Psoas muscle (tissue), 8 donors: Measurements from ENCODE around the gene DIDO1. TPM values are rescaled to one million over a fixed set of nuclear protein-coding genes. Genes with fewer than 3 reads are reported as not detected.
A peak's percentile ranks its signal among the peaks of the same experiment; 100 is the strongest.

Source experiments
- ATAC-seq, 4 donors: fragments of 200-7000 bp; cut with Tn5 transposase; one replicate each; pipeline ENCODE4 v1.9.1; 2020; ENCODE audit warnings: moderate library complexity in 3 of 4, mild to moderate bottlenecking in 2 of 4
- DNase-seq, 2 donors: peaks; one replicate each; pipeline ENCODE4 v3.0.0-alpha.2; 2020
- H3K27ac ChIP-seq: fragments of 200-600 bp; one replicate; pipeline ENCODE4 v1.8.0; 2022
- H3K27me3 ChIP-seq, 3 donors: fragments of 200-600 bp in 1 of 3; one replicate each; pipeline versions ENCODE4 v1.6.1 to v1.8.0; 2013 to 2022; ENCODE audit warnings: low read length in 2 of 3, mild to moderate bottlenecking in 2 of 3, moderate library complexity in 1 of 3; ENCODE audit not compliant: insufficient read depth in 3 of 3
- H3K36me3 ChIP-seq, 2 donors: fragments of 200-600 bp in 1 of 2; one replicate each; pipeline versions ENCODE4 v1.6.1 to v1.8.0; 2013 to 2022; ENCODE audit warnings: low read depth in 1 of 2, mild to moderate bottlenecking in 1 of 2, moderate library complexity in 1 of 2; ENCODE audit not compliant: insufficient read depth in 1 of 2
- H3K4me1 ChIP-seq: fragments of 200-600 bp; one replicate; pipeline ENCODE4 v1.8.0; 2022
- H3K4me3 ChIP-seq: fragments of 200-600 bp; one replicate; pipeline ENCODE4 v1.8.0; 2022; ENCODE audit warnings: mild to moderate bottlenecking
- H3K9me3 ChIP-seq: fragments of 200-600 bp; one replicate; pipeline ENCODE4 v1.8.0; 2022
- WGBS, 3 donors: extraction: QIAGEN DNeasy Blood & Tissue Kit; methylation state at CpG; one replicate each; pipeline versions ENCODE4 v1.1.6 to v1.1.7; 2013; 5-methylcytosine and 5-hydroxymethylcytosine counted together
- intact Hi-C, 2 donors: fragments of 100-400 bp; cut with DNase I; formaldehyde crosslinking; loops; one replicate each; pipeline versions ENCODE4 v1.11.0 to v1.14.2; 2022
- polyA plus RNA-seq, 3 donors: library from polyadenylated mRNA; stranded (reverse); fragments of 200-250 nt; gene quantifications; one replicate each; pipeline ENCODE4 v1.2.3, GENCODE V29; 2013
- total RNA-seq, 4 donors: library from RNA; stranded (reverse); fragmentation: NEBNext Ultra II Directional in 2 of 4; extraction: Animal tissue kit (Norgen Biotek cat#: 25700) in 2 of 4; gene quantifications; one replicate each; pipeline versions ENCODE4 v1.2.1 to v1.2.4, GENCODE V29; 2021 to 2023
- TF ChIP-seq, protein P1 (sequence below): fragments of 200-600 bp; IDR thresholded peaks from one replicate; pipeline ENCODE4 v1.8.0; 2022; ENCODE audit warnings: antibody characterized with exemption
- donor health status: healthy with polysubstance abuse.
- donor health status: DM: no; HTN: no; CAD: no; lungs with moderate emphysema.
- donor health status: Bipolar disorder and iron deficiency.
- donor health status: healthy.
- donor health status: DM: yes; HTN: yes; CAD: no.
- donor health status: DM: no; HTN: no; CAD: no.
- donor health status: DM: no; HTN: no; CAD: no.
- donor health status: DM: yes; HTN: yes; CAD: no.

Gene DIDO1
- total and polyA plus RNA-seq, 7 donors, result 10.0 to 32.4 (median 23.9) TPM

DNA sequence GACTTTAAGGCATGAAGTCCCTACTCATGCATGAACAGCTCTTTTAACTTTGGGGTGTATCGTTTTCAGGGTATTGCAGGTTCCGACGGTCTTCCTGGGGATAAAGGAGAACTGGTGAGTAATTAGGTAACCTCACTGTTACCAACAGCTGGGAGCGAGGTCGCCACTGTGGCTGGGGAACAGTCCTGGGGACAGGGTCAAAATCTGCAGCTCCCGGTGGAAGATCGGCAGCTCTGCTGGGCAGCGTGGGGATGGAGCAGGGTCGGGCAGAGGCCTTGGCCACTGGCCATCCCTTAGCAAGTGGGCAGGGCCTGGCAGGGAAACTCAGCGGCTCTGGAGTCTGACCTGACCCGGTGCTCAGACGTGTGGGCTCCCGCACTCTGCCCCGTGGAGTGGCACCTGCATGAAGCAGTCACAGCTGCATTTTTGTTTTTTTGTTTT, 93.3 kb downstream of the DIDO1 start:
- DNase-seq (no peak), ATAC-seq (no peak)
- TF ChIP-seq, protein P1, sequence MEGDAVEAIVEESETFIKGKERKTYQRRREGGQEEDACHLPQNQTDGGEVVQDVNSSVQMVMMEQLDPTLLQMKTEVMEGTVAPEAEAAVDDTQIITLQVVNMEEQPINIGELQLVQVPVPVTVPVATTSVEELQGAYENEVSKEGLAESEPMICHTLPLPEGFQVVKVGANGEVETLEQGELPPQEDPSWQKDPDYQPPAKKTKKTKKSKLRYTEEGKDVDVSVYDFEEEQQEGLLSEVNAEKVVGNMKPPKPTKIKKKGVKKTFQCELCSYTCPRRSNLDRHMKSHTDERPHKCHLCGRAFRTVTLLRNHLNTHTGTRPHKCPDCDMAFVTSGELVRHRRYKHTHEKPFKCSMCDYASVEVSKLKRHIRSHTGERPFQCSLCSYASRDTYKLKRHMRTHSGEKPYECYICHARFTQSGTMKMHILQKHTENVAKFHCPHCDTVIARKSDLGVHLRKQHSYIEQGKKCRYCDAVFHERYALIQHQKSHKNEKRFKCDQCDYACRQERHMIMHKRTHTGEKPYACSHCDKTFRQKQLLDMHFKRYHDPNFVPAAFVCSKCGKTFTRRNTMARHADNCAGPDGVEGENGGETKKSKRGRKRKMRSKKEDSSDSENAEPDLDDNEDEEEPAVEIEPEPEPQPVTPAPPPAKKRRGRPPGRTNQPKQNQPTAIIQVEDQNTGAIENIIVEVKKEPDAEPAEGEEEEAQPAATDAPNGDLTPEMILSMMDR, result no peak

DNA sequence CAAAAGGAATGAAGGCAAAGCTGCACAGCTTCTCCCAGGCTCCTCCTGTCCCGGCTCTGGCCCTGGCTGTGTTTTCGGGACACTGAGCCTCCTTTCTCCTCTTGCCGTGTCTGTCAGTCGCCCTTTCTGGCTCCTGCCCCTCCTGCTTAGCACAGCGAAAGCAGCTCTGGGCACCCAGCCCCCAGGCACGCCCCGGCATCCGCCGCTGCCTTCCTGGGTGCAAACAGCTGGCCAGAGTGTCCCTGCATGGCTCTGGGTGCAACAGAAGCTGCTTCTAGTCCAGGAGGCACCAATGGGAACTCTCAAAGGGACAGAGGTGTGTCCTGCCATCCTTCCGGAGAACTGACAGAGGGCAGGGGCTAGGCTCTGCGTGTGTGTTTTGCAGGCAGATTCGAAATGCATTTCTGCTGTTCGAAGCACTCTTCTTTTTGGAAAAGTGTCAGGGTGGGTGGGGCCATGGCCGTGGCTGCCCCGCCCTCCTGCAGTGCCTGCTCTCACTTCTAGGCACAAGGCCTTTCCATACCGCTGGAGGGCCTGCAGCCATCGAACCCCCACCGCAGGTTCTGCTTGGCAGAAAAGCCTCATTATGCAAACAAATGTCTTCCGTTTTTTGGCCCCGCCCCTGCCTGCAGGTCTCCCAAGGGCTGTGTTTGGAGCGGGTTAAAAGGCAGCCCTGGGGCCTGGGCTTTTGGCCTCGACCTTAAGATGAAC, 93.9 kb downstream of the DIDO1 start:
- peaks cover 0 to 30% (median 9%) of the 10 kb centered on the region in 3 donors for H3K27me3 ChIP-seq
- H3K27ac ChIP-seq, result no peak overlapping the region
- H3K4me3 ChIP-seq, result no peak overlapping the region
- intact Hi-C loops, result no loop called here
- no peaks in the 10 kb centered on the region for H3K9me3 ChIP-seq
- H3K4me1 ChIP-seq, result no peaks in the 10 kb centered on the region
- TF ChIP-seq, protein P1, result no peak
- DNase-seq, result peak in 1 of 2 donors; percentile 57
- WGBS, 3 donors, result 29 to 42% (median 38%) methylated on average over 18 to 22 of the region's 22 CpGs
- no peaks in the 10 kb centered on the region for H3K36me3 ChIP-seq
- ATAC-seq, result peak in 1 of 4 donors; percentile 42

More for the DNA sequence above, 93.3 kb downstream of the DIDO1 start:
- no peaks in the 10 kb centered on the region for H3K36me3 ChIP-seq
- H3K4me1 ChIP-seq, result no peaks in the 10 kb centered on the region
- intact Hi-C loops, result no loop called here
- H3K4me3 ChIP-seq, result no peak overlapping the region
- H3K27me3 ChIP-seq, result peaks cover 0 to 32% (median 9%) of the 10 kb centered on the region in 3 donors
- no peak overlapping the region for H3K27ac ChIP-seq
- WGBS, 3 donors, result 26 to 46% (median 33%) methylated on average over 14 of the region's 14 CpGs
- no peaks in the 10 kb centered on the region for H3K9me3 ChIP-seq

DNA sequence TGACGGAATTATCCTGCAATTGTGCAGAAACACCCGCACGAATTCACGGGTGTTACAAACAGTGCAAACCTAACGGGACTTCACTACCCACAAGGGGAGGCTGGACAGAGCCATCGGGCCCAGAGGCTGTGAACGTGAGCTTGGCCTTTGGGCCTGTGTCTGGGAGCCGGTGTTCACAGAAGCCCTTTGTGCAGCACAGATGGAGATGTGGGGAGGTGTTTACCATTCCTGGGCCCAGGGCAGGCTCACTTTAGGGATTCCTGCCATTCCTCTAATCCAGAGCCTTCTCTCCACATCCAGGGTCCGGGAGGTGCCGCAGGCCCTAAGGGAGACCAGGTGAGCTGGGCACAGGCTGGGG, 94.5 kb downstream of the DIDO1 start:
- ATAC-seq, result no peak
- Histone ChIP-seq H3K4me1 (no peaks in the 10 kb centered on the region), H3K4me3 (no peak overlapping the region), H3K27me3 (peaks cover 0 to 30% (median 9%) of the 10 kb centered on the region in 3 donors), H3K9me3 (no peaks in the 10 kb centered on the region), H3K36me3 (no peaks in the 10 kb centered on the region), H3K27ac (no peak overlapping the region)
- 72 to 85% (median 78%) methylated on average over 10 of the region's 10 CpGs for WGBS, 3 donors
- peak in 1 of 2 donors; percentile 3 for DNase-seq
- TF ChIP-seq, protein P1, result no peak
- intact Hi-C loops, result no loop called here

DNA sequence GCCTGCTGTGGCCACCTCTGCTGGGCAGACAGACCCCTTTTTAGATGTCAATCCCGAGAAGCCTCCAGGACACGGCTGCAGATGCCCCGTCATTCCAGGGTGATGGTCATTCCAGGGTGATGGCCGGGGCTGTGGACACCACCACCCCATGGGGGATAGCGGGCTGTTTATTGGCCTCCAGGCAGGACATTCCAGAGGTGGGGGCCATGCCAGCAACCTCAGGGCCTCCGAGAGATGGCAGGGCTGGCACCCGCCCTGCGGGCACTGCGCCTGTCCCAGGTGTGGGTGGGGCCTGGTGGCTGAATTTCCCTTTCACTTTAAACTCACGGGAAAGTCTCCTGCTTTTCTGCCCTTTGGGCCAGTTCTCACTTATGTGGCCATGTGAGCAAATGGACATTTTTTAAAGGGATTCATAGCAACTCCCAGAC, 94.9 kb downstream of the DIDO1 start:
- TF ChIP-seq, protein P1, result no peak
- Histone ChIP-seq H3K4me1 (no peaks in the 10 kb centered on the region), H3K4me3 (no peak overlapping the region), H3K9me3 (no peaks in the 10 kb centered on the region), H3K27me3 (peaks cover 0 to 28% (median 9%) of the 10 kb centered on the region in 3 donors), H3K27ac (no peak overlapping the region), H3K36me3 (no peaks in the 10 kb centered on the region)
- DNase-seq (peak in 1 of 2 donors; percentile 39), ATAC-seq (no peak)
- 80 to 89% (median 84%) methylated on average over 10 of the region's 10 CpGs for WGBS, 3 donors
- intact Hi-C loops, result no loop called here
